Measurements from ENCODE around the gene CFAP126. TPM values are rescaled to one million over a fixed set of nuclear protein-coding genes. Genes with fewer than 3 reads are reported as not detected.
"Not testable (repeated sequence)": the region's sequence is repeated elsewhere in the genome, so short reads cannot be mapped to it uniquely, and the experiment has no call there.

Gene CFAP126
- total and polyA plus RNA-seq, 8 donors: 3.2 to 18.7 (median 11.0) TPM; not detected in 1

GRCh38 chr1:161407451-161407985, 39.8 kb upstream of the CFAP126 start:
- TF ChIP-seq CTCF (IDR thresholded peaks at IDR 0.05): no peak
- Histone ChIP-seq H3K4me3 (no peak overlapping the region), H3K4me1 (peaks cover 0 to 4% of the 10 kb centered on the region in 2 donors), H3K27ac (no peak overlapping the region), H3K36me3 (no peaks in the 10 kb centered on the region), H3K9me3 (peaks cover 0 to 4% of the 10 kb centered on the region in 2 donors), H3K27me3 (peaks cover 0 to 15% of the 10 kb centered on the region in 2 donors)
- ATAC-seq (peak; percentile 7), DNase-seq (no peak)
- intact Hi-C loops (cut with DNase I): no loop called here

GRCh38 chr1:161406551-161406950, 38.9 kb upstream of the CFAP126 start:
- H3K9me3 ChIP-seq; H3K27ac ChIP-seq; intact Hi-C loops (cut with DNase I); H3K36me3 ChIP-seq; H3K4me1 ChIP-seq; DNase-seq; H3K4me3 ChIP-seq; ATAC-seq: not testable (repeated sequence)
- peaks cover 0 to 15% of the 10 kb centered on the region in 2 donors for H3K27me3 ChIP-seq

- ATAC-seq (no peak), DNase-seq (no peak)
- Histone ChIP-seq H3K4me1 (peaks cover 4 to 14% of the 10 kb centered on the region in 2 donors), H3K27ac (no peak overlapping the region), H3K9me3 (peaks cover 0 to 4% of the 10 kb centered on the region in 2 donors), H3K4me3 (no peak overlapping the region), H3K36me3 (no peaks in the 10 kb centered on the region), H3K27me3 (peaks cover 0 to 15% of the 10 kb centered on the region in 2 donors)
- no peak for TF ChIP-seq CTCF (IDR thresholded peaks at IDR 0.05)
- intact Hi-C loops (cut with DNase I): no loop called here
Observed at GRCh38 chr1:161404051-161404597, 36.4 kb upstream of the CFAP126 start.

GRCh38 chr1:161402446-161402845, 34.8 kb upstream of the CFAP126 start:
- Histone ChIP-seq H3K27me3 (peaks cover 0 to 15% of the 10 kb centered on the region in 2 donors), H3K27ac (no peak overlapping the region), H3K36me3 (no peaks in the 10 kb centered on the region), H3K4me3 (no peak overlapping the region), H3K4me1 (peaks cover under 1 to 22% of the 10 kb centered on the region in 2 donors), H3K9me3 (peaks cover 0 to 4% of the 10 kb centered on the region in 2 donors)
- TF ChIP-seq CTCF (IDR thresholded peaks at IDR 0.05): no peak
- ATAC-seq (no peak), DNase-seq (no peak)
- intact Hi-C loops (cut with DNase I): no loop called here

GRCh38 chr1:161399257-161399998, 31.8 kb upstream of the CFAP126 start:
- Histone ChIP-seq H3K36me3 (no peaks in the 10 kb centered on the region), H3K9me3 (peaks cover 0 to 4% of the 10 kb centered on the region in 2 donors), H3K4me3 (peak overlapping the region; percentile 54 to 70), H3K27ac (peak overlapping the region; percentile 100), H3K27me3 (peaks cover 0 to 10% of the 10 kb centered on the region in 2 donors), H3K4me1 (peaks cover 0 to 22% of the 10 kb centered on the region in 2 donors)
- TF ChIP-seq CTCF (IDR thresholded peaks at IDR 0.05): peak in 1 of 2 donors; percentile 37
- DNase-seq (peak; percentile 88 to 94 (median 91)), ATAC-seq (peak; percentile 87)
- intact Hi-C loops (cut with DNase I): no loop called here
